HL-60 (cell line): Measurements from ENCODE around the gene FAM47E.

Source experiments
- DNase-seq, 2 experiments: peaks; one replicate each; pipeline ENCODE4 v3.0.0-alpha.2; 2010 to 2020; ENCODE audit warnings: low read depth in 1 of 2, low spot score in 1 of 2
- H3K27ac ChIP-seq: fragments of 250-450 bp; sonication (Bioruptor Pico); replicated peaks from 2 replicates; pipeline ENCODE4 v1.5.1; 2020; ENCODE audit warnings: mild to moderate bottlenecking, moderate library complexity
- H3K27me3 ChIP-seq: fragments of 250-450 bp; sonication (Bioruptor Pico); 2 replicates; pipeline ENCODE4 v1.5.1; 2021; ENCODE audit warnings: mild to moderate bottlenecking, moderate library complexity; ENCODE audit not compliant: insufficient read depth, poor library complexity, severe bottlenecking
- H3K4me3 ChIP-seq: replicated peaks from 2 replicates; pipeline ENCODE4 v1.5.1; 2011; ENCODE audit warnings: mild to moderate bottlenecking, control low read depth, low read length; ENCODE audit not compliant: insufficient read depth
- CTCF ChIP-seq: IDR thresholded peaks from one replicate; pipeline ENCODE4 v1.5.1; 2011; ENCODE audit warnings: low read length, control low read depth, inconsistent platforms; ENCODE audit not compliant: insufficient read depth
- GABPA ChIP-seq: IDR thresholded peaks from 2 replicates; pipeline ENCODE4 v1.6.1; 2012; ENCODE audit warnings: low read depth
- POLR2AphosphoS5 ChIP-seq: IDR thresholded peaks from 2 replicates; pipeline ENCODE4 v1.6.1; 2012; ENCODE audit warnings: low read depth
- REST ChIP-seq: IDR thresholded peaks from 2 replicates; pipeline ENCODE4 v1.6.1; 2012; ENCODE audit warnings: low read depth; ENCODE audit not compliant: insufficient replicate concordance
- SPI1 ChIP-seq: IDR thresholded peaks from 2 replicates; pipeline ENCODE4 v1.6.1; 2012; ENCODE audit warnings: low read depth, mild to moderate bottlenecking, borderline replicate concordance

The FAM47E gene

GRCh38 chr4:76208005-76208765 is 43.3 kb upstream of the FAM47E start:
- Histone ChIP-seq H3K4me3 (no peak overlapping the region), H3K27me3 (no peaks in the 10 kb centered on the region), H3K27ac (no peak overlapping the region; the same call in 1 of the 2 replicates)
- DNase-seq = no peak
- no peak for TF ChIP-seq SPI1
- TF ChIP-seq GABPA = no peak
- no peak for TF ChIP-seq POLR2AphosphoS5
- no peak for TF ChIP-seq REST
- TF ChIP-seq CTCF = no peak

GRCh38 chr4:76209881-76210280 is 41.6 kb upstream of the FAM47E start:
- no peaks in the 10 kb centered on the region for H3K27me3 ChIP-seq
- H3K4me3 ChIP-seq = no peak overlapping the region
- TF ChIP-seq POLR2AphosphoS5 = no peak
- TF ChIP-seq GABPA = no peak
- no peak for TF ChIP-seq SPI1
- TF ChIP-seq REST = no peak
- TF ChIP-seq CTCF = no peak
- DNase-seq = no peak
- no peak overlapping the region for H3K27ac ChIP-seq

- Histone ChIP-seq H3K4me3 (no peak overlapping the region), H3K27me3 (no peaks in the 10 kb centered on the region), H3K27ac (no peak overlapping the region)
- no peak for DNase-seq
- TF ChIP-seq GABPA = no peak
- no peak for TF ChIP-seq POLR2AphosphoS5
- TF ChIP-seq SPI1 = no peak
- no peak for TF ChIP-seq REST
- no peak for TF ChIP-seq CTCF
Observed at GRCh38 chr4:76210452-76210851, 41.1 kb upstream of the FAM47E start.
